ENCODE measurements around the gene CACNG3.
"Not testable (repeated sequence)": the region's sequence is repeated elsewhere in the genome, so short reads cannot be mapped to it uniquely, and the experiment has no call there.

Gene CACNG3

DNA sequence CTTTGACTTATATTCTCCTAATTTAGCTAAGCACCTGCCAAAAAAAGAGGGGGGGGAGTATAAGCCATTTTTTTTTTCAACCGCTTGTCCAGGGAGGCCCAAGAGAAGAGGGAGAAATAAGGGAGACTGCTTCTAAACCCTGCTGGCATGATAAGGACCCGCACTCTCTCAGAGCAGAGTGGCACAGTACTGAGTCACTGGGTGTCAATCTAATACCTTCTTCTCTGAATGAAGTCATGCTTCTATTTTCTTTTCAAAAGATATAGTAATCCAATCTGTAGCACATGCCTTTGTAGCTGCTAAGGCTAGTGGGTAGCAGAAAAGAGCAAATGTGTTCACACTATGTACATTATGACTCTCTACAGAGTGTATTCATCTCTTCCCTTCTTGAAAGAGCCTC lies 34.9 kb upstream of the CACNG3 start:
- TF ChIP-seq ZFX (IDR thresholded peaks at IDR 0.05) (no peak), CTCF (conservative IDR thresholded peaks at IDR 0.05) (no peak)
- H3K27ac ChIP-seq: no peak overlapping the region

- no peak overlapping the region for H3K27ac ChIP-seq
- TF ChIP-seq ZFX (IDR thresholded peaks at IDR 0.05) (no peak), CTCF (conservative IDR thresholded peaks at IDR 0.05) (no peak)
Measured at GRCh38 chr16:24228514-24228913, 27.6 kb upstream of the CACNG3 start.

GRCh38 chr16:24232936-24233335 lies 23.2 kb upstream of the CACNG3 start:
- TF ChIP-seq CTCF (conservative IDR thresholded peaks at IDR 0.05) (no peak), ZFX (IDR thresholded peaks at IDR 0.05) (no peak)
- H3K27ac ChIP-seq: no peak overlapping the region

- TF ChIP-seq ZFX (IDR thresholded peaks at IDR 0.05) (no peak), CTCF (conservative IDR thresholded peaks at IDR 0.05) (no peak)
- no peak overlapping the region for H3K27ac ChIP-seq
Measured at GRCh38 chr16:24234737-24235136, 21.4 kb upstream of the CACNG3 start.

DNA sequence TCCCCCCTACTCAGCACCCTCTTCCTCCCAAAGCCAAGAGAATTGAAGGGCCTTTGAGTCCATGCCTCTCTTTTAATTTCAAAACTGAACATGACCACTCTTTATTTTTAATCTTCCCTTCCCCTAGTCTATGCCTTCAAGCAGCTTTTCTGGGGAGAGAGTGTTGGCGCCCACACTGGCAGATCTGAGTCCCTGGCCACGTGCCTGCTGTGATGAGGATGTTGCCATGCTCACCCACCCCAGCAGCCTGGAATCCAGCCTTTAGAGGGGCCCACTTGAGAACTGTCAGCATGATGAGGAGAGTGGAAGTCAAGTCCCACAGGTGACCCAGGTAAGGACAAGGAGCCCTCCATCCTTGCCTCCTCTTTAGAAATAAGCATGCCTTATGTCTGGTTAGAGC lies 20.3 kb upstream of the CACNG3 start:
- TF ChIP-seq ZFX (IDR thresholded peaks at IDR 0.05): no peak
- TF ChIP-seq CTCF (conservative IDR thresholded peaks at IDR 0.05): no peak
- no peak overlapping the region for H3K27ac ChIP-seq

DNA sequence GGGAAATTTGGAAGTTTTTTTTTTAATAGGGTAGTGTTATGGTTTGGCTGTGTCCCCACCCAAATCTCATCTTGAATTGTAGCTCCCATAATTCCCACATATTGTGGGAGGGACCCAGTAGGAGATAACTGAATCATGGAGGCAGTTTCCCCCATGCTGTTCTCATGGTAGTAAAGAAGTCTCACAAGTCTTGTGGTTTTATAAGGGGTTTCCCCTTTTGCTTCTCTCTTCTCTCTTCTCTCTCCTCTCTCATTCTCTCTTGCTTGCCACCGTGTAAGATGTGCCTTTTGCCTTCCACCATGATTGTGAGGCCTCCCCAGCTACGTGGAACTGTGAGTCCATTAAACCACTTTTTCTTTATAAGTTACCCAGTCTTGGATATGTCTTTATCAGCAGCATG lies 17.3 kb upstream of the CACNG3 start:
- not testable (repeated sequence) for H3K27ac ChIP-seq

DNA sequence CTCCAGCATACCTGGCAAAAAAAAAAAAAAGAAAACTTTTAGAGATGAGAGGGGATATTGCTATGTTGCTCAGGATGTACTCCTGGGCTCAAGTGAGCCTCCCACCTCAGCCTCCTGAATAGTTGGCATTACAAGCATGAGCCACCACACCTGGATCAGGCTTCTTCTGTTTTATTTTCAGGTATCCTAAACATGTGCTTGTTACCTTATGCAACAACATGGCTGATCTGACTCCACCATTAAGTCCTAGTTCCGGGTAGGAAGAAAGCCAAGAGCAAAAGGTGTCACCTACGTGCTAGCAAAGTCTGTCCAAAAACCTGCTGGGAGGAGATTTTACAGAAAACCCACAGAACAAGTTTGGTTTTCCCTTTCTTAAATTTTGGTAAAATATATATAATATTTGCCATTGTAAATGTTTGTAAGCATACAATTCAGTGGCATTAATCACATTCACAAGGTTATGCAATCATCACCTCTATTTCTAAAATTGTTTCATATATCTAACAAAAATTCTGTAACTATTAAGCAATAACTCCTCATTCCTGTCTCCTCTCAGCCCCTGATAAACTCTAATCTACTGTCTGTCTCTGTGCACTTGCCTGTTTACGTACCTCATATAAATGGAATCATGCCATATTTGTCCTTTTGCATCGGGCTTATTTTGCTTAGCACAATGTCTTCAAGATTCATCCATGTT lies 9.1 kb upstream of the CACNG3 start:
- H3K27ac ChIP-seq: no peak overlapping the region
- TF ChIP-seq CTCF (conservative IDR thresholded peaks at IDR 0.05) (no peak), ZFX (IDR thresholded peaks at IDR 0.05) (no peak)

DNA sequence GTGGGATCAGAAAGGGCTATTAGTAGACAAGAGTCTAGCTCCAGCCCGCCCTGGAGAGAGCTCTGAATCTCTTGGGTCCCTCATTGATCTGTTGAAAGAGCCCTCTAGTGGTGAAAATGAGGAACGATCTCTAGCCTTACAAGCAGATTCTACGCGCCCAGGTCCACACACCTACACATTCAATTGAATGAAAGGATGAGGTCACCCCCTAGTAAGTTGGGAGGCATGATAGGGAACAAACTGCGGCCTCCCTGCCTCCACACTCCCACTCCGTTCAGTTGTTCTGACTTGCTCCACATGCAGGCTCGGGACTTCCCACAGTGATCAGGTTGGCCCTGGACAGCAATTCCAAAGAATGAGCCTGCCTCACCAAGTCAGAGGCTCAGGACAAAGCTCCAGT lies 2.9 kb upstream of the CACNG3 start:
- H3K27ac ChIP-seq: no peak overlapping the region
- TF ChIP-seq CTCF (conservative IDR thresholded peaks at IDR 0.05) (peak; percentile 78), ZFX (IDR thresholded peaks at IDR 0.05) (no peak)

Measured in C4-2B (cell line).